Endodermal cell (in vitro differentiated cells): ENCODE measurements around the gene SH2D5. TPM values are rescaled to one million over a fixed set of nuclear protein-coding genes. Genes with fewer than 3 reads are reported as not detected.
A peak's percentile ranks its signal among the peaks of the same experiment; 100 is the strongest.

Experiments used
- DNase-seq: peaks from one replicate; pipeline ENCODE4 v3.0.0-alpha.2; 2017
- H3K27ac ChIP-seq: 2 replicates; pipeline ENCODE4 v1.5.1; 2013; ENCODE audit warnings: mild to moderate bottlenecking, low read depth, low read length, moderate library complexity
- H3K27me3 ChIP-seq: 2 replicates; pipeline ENCODE4 v1.6.1; 2013; ENCODE audit warnings: mild to moderate bottlenecking, low read length, moderate library complexity; ENCODE audit not compliant: insufficient read depth, control insufficient read depth, poor library complexity, severe bottlenecking
- H3K36me3 ChIP-seq: 2 replicates; pipeline ENCODE4 v1.7.0; 2013; ENCODE audit warnings: mild to moderate bottlenecking, low read length, moderate library complexity; ENCODE audit not compliant: control insufficient read depth, insufficient read depth
- H3K4me1 ChIP-seq: one replicate; pipeline ENCODE4 v1.7.0; 2013; ENCODE audit warnings: low read length; ENCODE audit not compliant: control insufficient read depth, insufficient read depth
- H3K4me3 ChIP-seq: 2 replicates; pipeline ENCODE4 v1.5.1; 2013; ENCODE audit warnings: mild to moderate bottlenecking, low read length, moderate library complexity
- H3K9ac ChIP-seq: 2 replicates; pipeline ENCODE4 v1.6.1; 2013; ENCODE audit warnings: mild to moderate bottlenecking, low read length, moderate library complexity; ENCODE audit not compliant: poor library complexity, severe bottlenecking; ENCODE audit errors: extremely low read depth
- H3K9me3 ChIP-seq: 2 replicates; pipeline ENCODE4 v1.6.1; 2013; ENCODE audit warnings: mild to moderate bottlenecking, low read length, moderate library complexity; ENCODE audit not compliant: control insufficient read depth
- H3K27ac Mint-ChIP-seq: 2 replicates; pipeline ENCODE4 v1.8.0; 2020; ENCODE audit warnings: mixed read lengths
- H3K27me3 Mint-ChIP-seq: 2 replicates; pipeline ENCODE4 v1.8.0; 2021; ENCODE audit warnings: mild to moderate bottlenecking, mixed read lengths; ENCODE audit not compliant: insufficient read depth
- H3K36me3 Mint-ChIP-seq: 2 replicates; pipeline ENCODE4 v1.8.0; 2020; ENCODE audit warnings: low read depth, mixed read lengths
- H3K4me1 Mint-ChIP-seq: 2 replicates; pipeline ENCODE4 v1.8.0; 2020; ENCODE audit warnings: mixed read lengths
- H3K4me3 Mint-ChIP-seq: 2 replicates; pipeline ENCODE4 v1.8.0; 2020; ENCODE audit warnings: mild to moderate bottlenecking, moderate library complexity, mixed read lengths
- H3K9me3 Mint-ChIP-seq: 2 replicates; pipeline ENCODE4 v1.8.0; 2020; ENCODE audit warnings: mild to moderate bottlenecking, mixed read lengths
- WGBS, 2 experiments: methylation state at CpG; one replicate each; pipeline versions ENCODE4 v1.1.5 to v1.1.7; 2013; ENCODE audit warnings: missing lambda C conversion rate in 2 of 2, mixed read lengths in 1 of 2; ENCODE audit not compliant: insufficient coverage in 1 of 2, insufficient read length in 1 of 2; 5-methylcytosine and 5-hydroxymethylcytosine counted together
- total RNA-seq, 2 donors: library from RNA; stranded (reverse); fragmentation: NEBNext Ultra II Directional in 1 of 2; extraction: Animal tissue kit (Norgen Biotek cat#: 25700) in 1 of 2; gene quantifications; 2 replicates in 1 of 2; 3 replicates in 1 of 2; pipeline ENCODE4 v1.2.1, GENCODE V29; 2021
- TF ChIP-seq, protein P1 (sequence below): fragments of 200-600 bp; sonication (generic); conservative IDR thresholded peaks from 2 replicates; pipeline ENCODE4 v1.5.0; 2021; ENCODE audit warnings: antibody characterized with exemption, mild to moderate bottlenecking

The SH2D5 gene
- total RNA-seq, 2 donors from 2014 or later: 4.0 to 5.0 TPM

DNA sequence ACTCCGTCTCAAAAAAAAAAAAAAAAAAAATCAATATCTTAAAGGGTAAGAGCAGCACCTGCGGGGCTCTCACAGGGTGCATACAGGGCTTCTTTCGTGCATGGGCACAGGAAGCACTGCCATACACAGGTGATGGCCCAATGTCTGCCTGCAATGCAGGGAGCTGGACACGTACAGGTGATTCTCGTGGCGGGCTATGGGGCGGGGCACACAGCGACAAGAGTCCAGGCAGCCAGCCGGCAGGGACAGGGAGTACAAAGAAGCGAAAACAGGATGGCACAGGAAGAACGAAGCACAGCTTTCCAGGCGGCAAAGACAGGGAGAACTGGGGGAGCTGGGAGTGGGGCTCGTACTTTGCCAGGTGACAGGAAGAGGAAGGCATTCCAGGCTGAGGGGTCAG, 16.3 kb downstream of the SH2D5 start:
- Mint-ChIP-seq H3K4me1 (no peaks in the 10 kb centered on the region), H3K4me3 (peak overlapping the region; percentile 58), H3K27me3 (peaks cover 33% of the 10 kb centered on the region), H3K9me3 (no peaks in the 10 kb centered on the region), H3K27ac (no peak overlapping the region), H3K36me3 (no peaks in the 10 kb centered on the region)
- Histone ChIP-seq H3K9ac (no peak overlapping the region), H3K36me3 (no peaks in the 10 kb centered on the region), H3K27ac (no peak overlapping the region), H3K9me3 (no peaks in the 10 kb centered on the region), H3K4me3 (no peak overlapping the region), H3K27me3 (peaks cover 24% of the 10 kb centered on the region), H3K4me1 (no peaks in the 10 kb centered on the region)
- WGBS, 2 experiments: 87 to 92% methylated on average over 6 to 13 of the region's 13 CpGs
- no peak for DNase-seq
- TF ChIP-seq, protein P1, sequence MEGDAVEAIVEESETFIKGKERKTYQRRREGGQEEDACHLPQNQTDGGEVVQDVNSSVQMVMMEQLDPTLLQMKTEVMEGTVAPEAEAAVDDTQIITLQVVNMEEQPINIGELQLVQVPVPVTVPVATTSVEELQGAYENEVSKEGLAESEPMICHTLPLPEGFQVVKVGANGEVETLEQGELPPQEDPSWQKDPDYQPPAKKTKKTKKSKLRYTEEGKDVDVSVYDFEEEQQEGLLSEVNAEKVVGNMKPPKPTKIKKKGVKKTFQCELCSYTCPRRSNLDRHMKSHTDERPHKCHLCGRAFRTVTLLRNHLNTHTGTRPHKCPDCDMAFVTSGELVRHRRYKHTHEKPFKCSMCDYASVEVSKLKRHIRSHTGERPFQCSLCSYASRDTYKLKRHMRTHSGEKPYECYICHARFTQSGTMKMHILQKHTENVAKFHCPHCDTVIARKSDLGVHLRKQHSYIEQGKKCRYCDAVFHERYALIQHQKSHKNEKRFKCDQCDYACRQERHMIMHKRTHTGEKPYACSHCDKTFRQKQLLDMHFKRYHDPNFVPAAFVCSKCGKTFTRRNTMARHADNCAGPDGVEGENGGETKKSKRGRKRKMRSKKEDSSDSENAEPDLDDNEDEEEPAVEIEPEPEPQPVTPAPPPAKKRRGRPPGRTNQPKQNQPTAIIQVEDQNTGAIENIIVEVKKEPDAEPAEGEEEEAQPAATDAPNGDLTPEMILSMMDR: no peak

DNA sequence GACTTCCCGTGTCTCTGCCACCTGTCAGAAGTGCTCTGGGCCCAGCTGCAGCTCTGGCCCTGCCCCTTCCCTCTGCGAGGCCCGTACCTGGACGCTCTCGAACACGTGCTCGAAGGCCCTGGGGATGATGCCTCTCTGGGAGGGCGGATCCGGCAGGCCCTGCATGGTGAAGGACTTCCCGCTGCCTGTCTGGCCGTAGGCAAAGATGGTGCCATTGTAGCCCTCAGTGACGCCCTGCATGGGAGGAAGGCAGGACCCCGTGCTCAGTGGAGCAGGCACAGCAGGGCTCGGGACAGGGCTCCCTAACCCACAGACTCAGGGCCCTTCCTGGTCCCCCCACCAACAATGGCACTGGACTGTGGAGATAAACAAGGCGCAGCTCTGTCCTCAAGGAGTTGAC, 17.1 kb downstream of the SH2D5 start:
- H3K9ac ChIP-seq: no peak overlapping the region
- no peak overlapping the region for H3K27ac Mint-ChIP-seq
- TF ChIP-seq, protein P1: no peak
- no peaks in the 10 kb centered on the region for H3K9me3 ChIP-seq
- no peak for DNase-seq
- H3K4me3 ChIP-seq: no peak overlapping the region
- H3K4me1 ChIP-seq: no peaks in the 10 kb centered on the region
- no peaks in the 10 kb centered on the region for H3K36me3 ChIP-seq
- no peaks in the 10 kb centered on the region for H3K9me3 Mint-ChIP-seq
- H3K27me3 Mint-ChIP-seq: peaks cover 33% of the 10 kb centered on the region
- 87 to 89% methylated on average over 8 to 15 of the region's 15 CpGs for WGBS, 2 experiments
- H3K27me3 ChIP-seq: peaks cover 24% of the 10 kb centered on the region
- no peak overlapping the region for H3K27ac ChIP-seq
- no peaks in the 10 kb centered on the region for H3K4me1 Mint-ChIP-seq
- no peak overlapping the region for H3K4me3 Mint-ChIP-seq
- no peaks in the 10 kb centered on the region for H3K36me3 Mint-ChIP-seq

DNA sequence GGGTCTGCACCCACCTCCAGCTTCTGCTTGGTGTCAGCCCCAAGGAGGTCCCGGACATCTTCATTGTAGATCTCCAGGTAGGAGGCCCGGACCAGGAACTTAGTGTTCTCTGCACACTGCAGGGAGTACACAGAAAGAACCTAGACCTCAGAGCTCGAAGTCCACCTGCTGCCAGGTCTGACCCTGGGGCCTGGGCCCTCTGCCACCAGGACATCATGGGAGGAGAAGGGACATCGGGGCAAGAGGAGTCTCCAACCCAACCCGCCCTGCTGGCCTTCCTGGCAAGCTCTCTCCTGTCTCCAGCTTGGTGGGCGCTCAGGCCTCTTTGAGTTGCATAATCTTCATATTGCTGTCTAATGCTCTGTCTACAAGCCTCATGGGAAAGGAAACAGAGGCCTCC, 19.1 kb downstream of the SH2D5 start:
- H3K36me3 ChIP-seq: no peaks in the 10 kb centered on the region
- Mint-ChIP-seq H3K4me1 (no peaks in the 10 kb centered on the region), H3K27ac (no peak overlapping the region), H3K4me3 (no peak overlapping the region), H3K36me3 (no peaks in the 10 kb centered on the region), H3K9me3 (no peaks in the 10 kb centered on the region), H3K27me3 (peaks cover 16% of the 10 kb centered on the region)
- DNase-seq: no peak
- TF ChIP-seq, protein P1: no peak
- H3K4me1 ChIP-seq: no peaks in the 10 kb centered on the region
- H3K4me3 ChIP-seq: no peak overlapping the region
- H3K9ac ChIP-seq: no peak overlapping the region
- WGBS, 2 experiments: 74 to 84% methylated on average over 3 to 6 of the region's 6 CpGs
- no peaks in the 10 kb centered on the region for H3K9me3 ChIP-seq
- no peak overlapping the region for H3K27ac ChIP-seq
- H3K27me3 ChIP-seq: peaks cover 5% of the 10 kb centered on the region
